Lower leg skin (tissue), 3 donors: ENCODE data around the gene OR6C4.

Experiments
- POLR2A ChIP-seq, 2 donors: fragments of 450-650 bp; IDR thresholded peaks; one replicate each; pipeline ENCODE4 v1.6.1; 2016 to 2017; ENCODE audit warnings: antibody characterized with exemption in 2 of 2, mild to moderate bottlenecking in 1 of 2, moderate library complexity in 1 of 2
- TF ChIP-seq, protein P1 (sequence below), 3 donors: fragments of 450-650 bp; IDR thresholded peaks; one replicate each; pipeline ENCODE4 v1.5.1; 2016; ENCODE audit warnings: antibody characterized with exemption in 3 of 3, mild to moderate bottlenecking in 3 of 3, moderate library complexity in 2 of 3

DNA sequence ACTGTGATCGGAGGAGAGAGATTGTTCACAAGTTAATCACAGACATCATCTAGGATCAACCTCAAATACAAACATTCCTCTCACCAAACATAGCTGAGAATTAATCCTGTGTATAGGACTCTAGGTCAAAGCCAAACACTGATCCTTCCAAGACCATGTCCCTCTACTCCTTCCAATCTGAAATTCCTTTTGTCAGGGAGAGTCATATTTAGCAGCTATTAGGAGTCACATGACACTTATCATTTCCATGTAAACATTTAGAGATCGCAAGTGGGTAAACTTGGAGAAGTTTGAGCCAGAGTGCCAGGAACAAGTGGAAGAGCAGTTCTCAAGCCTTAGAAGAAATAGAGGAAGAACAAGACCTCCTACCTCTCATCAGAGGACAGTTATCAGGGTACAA is 36.4 kb downstream of the OR6C4 start:
- TF ChIP-seq, protein P1, sequence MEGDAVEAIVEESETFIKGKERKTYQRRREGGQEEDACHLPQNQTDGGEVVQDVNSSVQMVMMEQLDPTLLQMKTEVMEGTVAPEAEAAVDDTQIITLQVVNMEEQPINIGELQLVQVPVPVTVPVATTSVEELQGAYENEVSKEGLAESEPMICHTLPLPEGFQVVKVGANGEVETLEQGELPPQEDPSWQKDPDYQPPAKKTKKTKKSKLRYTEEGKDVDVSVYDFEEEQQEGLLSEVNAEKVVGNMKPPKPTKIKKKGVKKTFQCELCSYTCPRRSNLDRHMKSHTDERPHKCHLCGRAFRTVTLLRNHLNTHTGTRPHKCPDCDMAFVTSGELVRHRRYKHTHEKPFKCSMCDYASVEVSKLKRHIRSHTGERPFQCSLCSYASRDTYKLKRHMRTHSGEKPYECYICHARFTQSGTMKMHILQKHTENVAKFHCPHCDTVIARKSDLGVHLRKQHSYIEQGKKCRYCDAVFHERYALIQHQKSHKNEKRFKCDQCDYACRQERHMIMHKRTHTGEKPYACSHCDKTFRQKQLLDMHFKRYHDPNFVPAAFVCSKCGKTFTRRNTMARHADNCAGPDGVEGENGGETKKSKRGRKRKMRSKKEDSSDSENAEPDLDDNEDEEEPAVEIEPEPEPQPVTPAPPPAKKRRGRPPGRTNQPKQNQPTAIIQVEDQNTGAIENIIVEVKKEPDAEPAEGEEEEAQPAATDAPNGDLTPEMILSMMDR (IDR thresholded peaks at IDR 0.05), result no peak
- no peak for TF ChIP-seq POLR2A (IDR thresholded peaks at IDR 0.05)
